Nephron progenitor cell (in vitro differentiated cells): ENCODE data around the gene MUSTN1.

Source experiments
- DNase-seq: peaks from one replicate; pipeline ENCODE4 v3.0.0; 2021
- H3K27ac Mint-ChIP-seq: 2 replicates; pipeline ENCODE4 v1.8.0; 2021; ENCODE audit warnings: mild to moderate bottlenecking, moderate library complexity, mixed read lengths
- H3K27me3 Mint-ChIP-seq: 2 replicates; pipeline ENCODE4 v1.8.0; 2021; ENCODE audit warnings: mild to moderate bottlenecking, low read depth, mixed read lengths; ENCODE audit not compliant: poor library complexity
- H3K36me3 Mint-ChIP-seq: 2 replicates; pipeline ENCODE4 v1.8.0; 2021; ENCODE audit warnings: low read depth, mixed read lengths
- H3K4me1 Mint-ChIP-seq: 2 replicates; pipeline ENCODE4 v1.8.0; 2021; ENCODE audit warnings: mixed read lengths
- H3K4me3 Mint-ChIP-seq: 2 replicates; pipeline ENCODE4 v1.8.0; 2021; ENCODE audit warnings: mild to moderate bottlenecking, moderate library complexity, mixed read lengths
- H3K9me3 Mint-ChIP-seq: 2 replicates; pipeline ENCODE4 v1.8.0; 2021; ENCODE audit warnings: mild to moderate bottlenecking, moderate library complexity, mixed read lengths
- TF ChIP-seq, protein P1 (sequence below): fragments of 200-600 bp; sonication (generic); IDR thresholded peaks from 2 replicates; pipeline ENCODE4 v1.5.0; 2021; ENCODE audit warnings: antibody characterized with exemption

The MUSTN1 gene

DNA sequence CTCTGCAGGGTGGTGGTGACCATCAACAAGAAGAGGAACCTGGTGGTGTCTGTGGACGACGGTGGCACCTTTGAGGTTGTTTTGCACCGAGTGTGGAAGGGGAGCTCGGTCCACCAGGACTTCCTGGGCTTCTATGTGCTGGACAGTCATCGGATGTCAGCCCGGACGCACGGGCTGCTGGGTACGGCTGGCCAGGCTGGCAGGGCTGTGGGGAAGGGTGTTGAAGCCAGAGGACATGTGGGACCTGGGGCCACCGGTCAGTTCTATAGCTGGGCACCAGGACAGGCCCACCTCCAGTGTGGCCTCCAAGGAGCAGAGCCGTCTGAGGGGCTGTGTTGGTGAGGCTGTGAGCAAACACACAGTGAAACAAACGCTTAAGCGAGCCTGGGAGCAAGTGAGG, 44.1 kb downstream of the MUSTN1 start:
- Mint-ChIP-seq H3K9me3 (no peaks in the 10 kb centered on the region), H3K27ac (no peak overlapping the region), H3K36me3 (no peaks in the 10 kb centered on the region), H3K4me1 (peaks cover 47% of the 10 kb centered on the region), H3K27me3 (peaks cover 16% of the 10 kb centered on the region), H3K4me3 (no peak overlapping the region)
- no peak for DNase-seq
- TF ChIP-seq, protein P1, sequence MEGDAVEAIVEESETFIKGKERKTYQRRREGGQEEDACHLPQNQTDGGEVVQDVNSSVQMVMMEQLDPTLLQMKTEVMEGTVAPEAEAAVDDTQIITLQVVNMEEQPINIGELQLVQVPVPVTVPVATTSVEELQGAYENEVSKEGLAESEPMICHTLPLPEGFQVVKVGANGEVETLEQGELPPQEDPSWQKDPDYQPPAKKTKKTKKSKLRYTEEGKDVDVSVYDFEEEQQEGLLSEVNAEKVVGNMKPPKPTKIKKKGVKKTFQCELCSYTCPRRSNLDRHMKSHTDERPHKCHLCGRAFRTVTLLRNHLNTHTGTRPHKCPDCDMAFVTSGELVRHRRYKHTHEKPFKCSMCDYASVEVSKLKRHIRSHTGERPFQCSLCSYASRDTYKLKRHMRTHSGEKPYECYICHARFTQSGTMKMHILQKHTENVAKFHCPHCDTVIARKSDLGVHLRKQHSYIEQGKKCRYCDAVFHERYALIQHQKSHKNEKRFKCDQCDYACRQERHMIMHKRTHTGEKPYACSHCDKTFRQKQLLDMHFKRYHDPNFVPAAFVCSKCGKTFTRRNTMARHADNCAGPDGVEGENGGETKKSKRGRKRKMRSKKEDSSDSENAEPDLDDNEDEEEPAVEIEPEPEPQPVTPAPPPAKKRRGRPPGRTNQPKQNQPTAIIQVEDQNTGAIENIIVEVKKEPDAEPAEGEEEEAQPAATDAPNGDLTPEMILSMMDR, result no peak

DNA sequence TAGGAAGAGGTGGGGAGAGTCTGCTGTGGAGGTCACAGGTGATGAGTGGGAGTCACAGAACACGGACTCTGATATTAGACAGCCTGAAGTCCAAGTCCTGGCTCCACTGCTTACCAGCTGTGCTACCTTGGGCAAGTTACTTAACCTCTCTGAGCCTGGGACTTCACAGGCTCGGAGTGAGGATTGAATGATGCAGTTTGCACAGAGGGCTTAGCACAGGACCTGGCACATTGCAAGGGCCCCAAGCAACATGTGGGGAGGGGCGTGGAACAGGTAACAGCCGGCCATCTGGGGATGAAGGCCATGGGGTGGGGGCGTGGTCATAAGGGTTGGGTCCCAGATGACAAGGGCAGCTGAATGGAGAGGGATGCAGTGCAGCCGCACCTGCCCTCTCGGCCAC, 44.5 kb downstream of the MUSTN1 start:
- Mint-ChIP-seq H3K9me3 (no peaks in the 10 kb centered on the region), H3K4me3 (no peak overlapping the region), H3K27ac (no peak overlapping the region), H3K27me3 (peaks cover 14% of the 10 kb centered on the region), H3K4me1 (peaks cover 43% of the 10 kb centered on the region), H3K36me3 (no peaks in the 10 kb centered on the region)
- TF ChIP-seq, protein P1, result no peak
- DNase-seq, result no peak

DNA sequence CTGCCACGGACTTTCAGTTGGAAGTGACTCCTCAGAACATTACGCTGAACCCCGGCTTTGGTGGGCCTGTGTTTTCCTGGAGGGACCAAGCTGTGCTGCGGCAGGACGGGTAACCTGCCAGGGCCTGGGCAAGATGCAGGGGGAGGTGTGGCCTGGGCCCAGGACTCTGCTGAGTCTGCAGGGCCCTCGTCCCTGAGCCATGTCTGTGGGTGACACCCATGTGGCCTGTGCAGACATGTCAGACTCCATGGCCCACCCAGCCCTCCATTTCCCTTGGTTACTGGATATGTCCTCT, 45.1 kb downstream of the MUSTN1 start:
- Mint-ChIP-seq H3K36me3 (no peaks in the 10 kb centered on the region), H3K9me3 (no peaks in the 10 kb centered on the region), H3K27ac (peak overlapping the region; percentile 48), H3K4me3 (no peak overlapping the region), H3K4me1 (peaks cover 36% of the 10 kb centered on the region), H3K27me3 (peaks cover 18% of the 10 kb centered on the region)
- TF ChIP-seq, protein P1, result no peak
- DNase-seq, result no peak

DNA sequence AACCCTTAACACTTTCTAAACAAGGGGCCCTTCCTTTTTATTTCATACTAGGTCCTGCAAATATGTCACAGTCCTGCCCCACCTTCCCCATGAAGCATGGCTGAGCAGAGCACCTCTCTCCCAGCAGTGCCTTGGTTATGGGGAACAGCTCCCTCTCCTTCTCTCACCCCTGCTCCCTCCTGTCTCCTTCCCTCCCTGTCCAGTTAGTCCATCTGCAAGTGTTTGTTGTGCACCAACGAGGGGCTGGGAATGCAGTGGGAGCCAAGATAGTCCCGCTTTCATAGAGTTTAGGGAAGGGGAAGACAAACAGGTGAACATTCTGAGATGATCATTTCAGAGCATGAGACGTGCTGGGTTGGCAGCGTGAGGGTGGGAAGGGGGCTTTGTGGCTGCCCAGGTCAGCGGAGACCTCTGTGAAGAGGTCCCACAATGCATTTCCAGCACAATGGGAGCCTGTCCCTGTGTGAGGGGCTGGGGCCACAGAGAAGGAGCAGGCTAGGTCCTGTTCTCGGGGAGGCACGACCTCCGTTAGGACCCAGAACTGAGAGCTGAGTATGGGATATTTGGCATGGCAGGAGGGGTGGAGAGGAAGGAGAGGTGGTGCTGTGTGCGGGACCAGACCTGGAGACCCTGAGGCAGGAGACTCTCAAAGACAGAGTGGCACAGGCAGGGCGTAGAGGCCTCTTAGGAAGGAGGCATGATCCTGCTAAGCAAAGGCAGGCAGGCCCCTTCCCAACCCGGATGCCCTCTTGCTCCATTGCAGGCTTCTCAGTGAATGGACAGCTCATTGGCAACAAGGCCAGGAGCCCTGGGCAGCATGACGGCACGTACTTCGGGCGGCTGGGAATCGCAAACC, 45.7 kb downstream of the MUSTN1 start:
- TF ChIP-seq, protein P1, result no peak
- no peak overlapping the region for H3K27ac Mint-ChIP-seq
- no peaks in the 10 kb centered on the region for H3K36me3 Mint-ChIP-seq
- H3K4me3 Mint-ChIP-seq, result no peak overlapping the region
- no peak for DNase-seq
- H3K4me1 Mint-ChIP-seq, result peaks cover 31% of the 10 kb centered on the region
- peaks cover 20% of the 10 kb centered on the region for H3K27me3 Mint-ChIP-seq
- no peaks in the 10 kb centered on the region for H3K9me3 Mint-ChIP-seq

DNA sequence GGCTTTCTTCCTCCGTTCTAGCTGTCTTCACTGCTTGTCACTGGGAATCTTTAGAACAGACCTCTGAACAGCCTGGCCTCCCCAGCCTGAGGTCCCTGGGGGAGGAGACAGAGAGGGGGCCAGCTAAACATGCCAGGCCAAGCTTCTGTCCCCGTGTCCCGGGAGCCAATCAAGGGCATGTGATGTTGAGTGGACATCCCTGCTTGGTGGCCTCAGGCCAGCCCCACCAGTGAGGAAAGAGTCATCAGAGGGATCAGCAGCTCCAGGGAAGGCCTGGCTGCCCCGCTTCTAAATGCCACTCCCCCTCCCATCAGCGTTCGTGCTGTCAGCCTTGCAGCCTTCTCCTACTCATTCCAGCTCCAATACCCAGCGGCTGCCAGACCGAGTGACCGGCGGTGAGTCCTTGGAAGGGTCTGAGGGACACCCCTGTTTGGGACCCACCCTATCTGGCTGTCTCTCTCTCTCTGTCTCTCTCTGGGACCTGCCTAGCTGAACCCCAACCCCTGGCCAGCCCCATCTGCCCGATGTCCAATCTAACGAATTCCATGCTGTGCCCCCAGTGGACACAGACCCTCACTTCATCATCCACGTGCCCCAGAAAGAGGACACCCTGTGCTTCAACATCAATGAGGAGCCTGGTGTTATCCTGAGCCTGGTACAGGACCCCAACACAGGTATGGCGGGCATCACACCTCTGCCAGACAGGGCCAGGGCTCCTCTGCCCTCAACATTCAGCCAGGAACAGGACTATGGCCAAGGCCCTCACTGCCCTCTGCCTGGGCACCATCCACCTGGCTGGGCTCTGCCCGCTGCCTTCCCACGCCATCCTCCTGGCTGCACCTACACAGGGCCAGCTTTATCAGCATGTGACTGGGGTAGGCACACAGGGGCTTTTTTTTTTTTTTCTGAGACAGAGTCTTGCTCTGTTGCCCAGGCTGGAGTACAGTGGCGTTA, 46.9 kb downstream of the MUSTN1 start:
- no peak overlapping the region for H3K4me3 Mint-ChIP-seq
- no peak overlapping the region for H3K27ac Mint-ChIP-seq
- H3K4me1 Mint-ChIP-seq, result peaks cover 21% of the 10 kb centered on the region
- H3K27me3 Mint-ChIP-seq, result peaks cover 27% of the 10 kb centered on the region
- H3K9me3 Mint-ChIP-seq, result no peaks in the 10 kb centered on the region
- H3K36me3 Mint-ChIP-seq, result no peaks in the 10 kb centered on the region
- DNase-seq, result no peak
- TF ChIP-seq, protein P1, result no peak
